ENCODE measurements around the gene PTCHD4.
"Not testable (repeated sequence)": the region's sequence is repeated elsewhere in the genome, so short reads cannot be mapped to it uniquely, and the experiment has no call there.

The PTCHD4 gene

DNA sequence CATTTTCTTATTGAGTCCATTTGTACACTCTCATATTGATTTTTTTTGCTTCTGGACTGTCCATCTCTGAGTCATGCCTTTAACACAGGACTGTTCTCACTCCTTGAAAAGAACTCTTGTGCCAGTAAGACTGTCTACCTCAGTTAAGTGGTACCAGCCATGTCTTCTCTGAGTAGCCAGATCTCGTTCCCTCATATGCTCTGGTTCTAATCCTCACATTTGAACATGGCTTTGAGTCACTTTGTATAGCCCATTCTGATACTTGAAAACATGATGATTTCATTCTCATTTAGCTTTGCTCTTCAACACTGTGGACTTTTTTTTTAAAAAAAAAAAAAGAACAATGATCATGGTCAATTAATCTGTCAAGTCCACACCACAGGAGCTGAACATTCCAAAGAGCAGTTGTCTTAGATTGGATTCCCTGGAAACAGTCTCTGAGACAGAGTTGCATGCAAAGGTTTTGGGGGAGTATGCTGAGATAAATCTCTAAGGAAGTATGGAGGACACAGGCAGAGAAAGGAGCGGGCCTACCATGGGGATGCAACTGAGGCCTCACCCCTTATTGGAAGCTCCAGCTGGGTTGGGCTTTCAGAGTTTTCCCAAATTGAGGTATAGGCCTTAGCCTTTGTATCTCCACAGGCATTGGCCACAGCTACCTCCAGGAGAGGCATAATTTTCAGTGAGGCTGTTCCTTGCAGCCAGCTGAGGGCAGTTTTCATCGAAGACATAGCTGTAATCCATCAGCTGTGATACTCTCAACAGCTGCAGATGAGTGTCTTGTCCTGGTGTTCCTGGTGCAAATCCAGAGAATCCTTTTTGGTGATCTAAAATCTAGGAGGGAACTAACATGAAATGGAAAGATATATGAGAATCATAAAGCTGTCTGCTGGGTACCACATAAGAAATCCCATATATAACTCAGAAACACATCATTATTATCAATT lies 6.0 kb upstream of the PTCHD4 start:
- no peak overlapping the region for H3K27ac Mint-ChIP-seq
- no peaks in the 10 kb centered on the region for H3K9me3 Mint-ChIP-seq
- peaks cover 3% of the 10 kb centered on the region for H3K27me3 Mint-ChIP-seq (ENCODE audit: low read depth, poor library complexity)
- no peak overlapping the region for H3K4me3 Mint-ChIP-seq
- no peak for TF ChIP-seq CTCF (IDR thresholded peaks at IDR 0.05)
- no peak for DNase-seq
- peaks cover 17% of the 10 kb centered on the region for H3K4me1 Mint-ChIP-seq
- H3K36me3 Mint-ChIP-seq (ENCODE audit: low read depth): no peaks in the 10 kb centered on the region

- peaks cover 2% of the 10 kb centered on the region for H3K27me3 Mint-ChIP-seq (ENCODE audit: low read depth, poor library complexity)
- peaks cover 38% of the 10 kb centered on the region for H3K4me1 Mint-ChIP-seq
- no peak overlapping the region for H3K4me3 Mint-ChIP-seq
- no peak for DNase-seq
- H3K27ac Mint-ChIP-seq: peak overlapping the region; percentile 82
- no peaks in the 10 kb centered on the region for H3K9me3 Mint-ChIP-seq
- TF ChIP-seq CTCF (IDR thresholded peaks at IDR 0.05): no peak
- H3K36me3 Mint-ChIP-seq (ENCODE audit: low read depth): no peaks in the 10 kb centered on the region
Observed at GRCh38 chr6:48113130-48113529, 2.1 kb upstream of the PTCHD4 start.

GRCh38 chr6:48111575-48111974 lies 578 bp upstream of the PTCHD4 start:
- DNase-seq: no peak
- Mint-ChIP-seq H3K4me1 (peaks cover 38% of the 10 kb centered on the region), H3K9me3 (peaks cover 8% of the 10 kb centered on the region), H3K27me3 (ENCODE audit: low read depth, poor library complexity) (peaks cover 2% of the 10 kb centered on the region), H3K4me3 (no peak overlapping the region), H3K27ac (no peak overlapping the region), H3K36me3 (ENCODE audit: low read depth) (no peaks in the 10 kb centered on the region)
- no peak for TF ChIP-seq CTCF (IDR thresholded peaks at IDR 0.05)

GRCh38 chr6:48110436-48111142 lies 408 bp downstream of the PTCHD4 start:
- Mint-ChIP-seq H3K9me3 (peaks cover 18% of the 10 kb centered on the region), H3K36me3 (ENCODE audit: low read depth) (no peaks in the 10 kb centered on the region), H3K4me1 (peaks cover 38% of the 10 kb centered on the region), H3K4me3 (peak overlapping the region; percentile 76), H3K27me3 (ENCODE audit: low read depth, poor library complexity) (peaks cover 2% of the 10 kb centered on the region), H3K27ac (peak overlapping the region; percentile 94)
- no peak for TF ChIP-seq CTCF (IDR thresholded peaks at IDR 0.05)
- no peak for DNase-seq

DNA sequence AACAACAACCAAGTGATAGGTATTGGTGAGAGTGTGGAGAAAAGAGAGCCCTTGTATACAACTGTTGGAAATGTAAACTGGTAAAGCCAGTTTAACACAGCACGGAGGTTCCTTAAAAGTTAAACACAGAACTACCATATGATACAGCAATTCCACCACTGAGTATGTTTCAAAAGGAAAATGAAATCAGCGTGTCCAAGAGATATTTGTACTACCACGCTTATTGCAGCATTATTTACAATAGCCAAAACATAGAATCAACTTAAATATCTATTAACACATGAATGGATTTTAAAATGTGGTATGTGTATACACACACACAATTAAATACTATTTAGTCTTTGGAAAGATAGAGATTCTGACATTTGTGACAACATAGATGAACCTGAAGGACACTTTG lies 1.1 kb downstream of the PTCHD4 start:
- H3K27me3 Mint-ChIP-seq (ENCODE audit: low read depth, poor library complexity): peaks cover 2% of the 10 kb centered on the region
- no peaks in the 10 kb centered on the region for H3K36me3 Mint-ChIP-seq (ENCODE audit: low read depth)
- TF ChIP-seq CTCF (IDR thresholded peaks at IDR 0.05): no peak
- H3K27ac Mint-ChIP-seq: no peak overlapping the region
- DNase-seq: no peak
- H3K9me3 Mint-ChIP-seq: peaks cover 23% of the 10 kb centered on the region
- peak overlapping the region; percentile 70 for H3K4me3 Mint-ChIP-seq
- H3K4me1 Mint-ChIP-seq: peaks cover 38% of the 10 kb centered on the region

DNA sequence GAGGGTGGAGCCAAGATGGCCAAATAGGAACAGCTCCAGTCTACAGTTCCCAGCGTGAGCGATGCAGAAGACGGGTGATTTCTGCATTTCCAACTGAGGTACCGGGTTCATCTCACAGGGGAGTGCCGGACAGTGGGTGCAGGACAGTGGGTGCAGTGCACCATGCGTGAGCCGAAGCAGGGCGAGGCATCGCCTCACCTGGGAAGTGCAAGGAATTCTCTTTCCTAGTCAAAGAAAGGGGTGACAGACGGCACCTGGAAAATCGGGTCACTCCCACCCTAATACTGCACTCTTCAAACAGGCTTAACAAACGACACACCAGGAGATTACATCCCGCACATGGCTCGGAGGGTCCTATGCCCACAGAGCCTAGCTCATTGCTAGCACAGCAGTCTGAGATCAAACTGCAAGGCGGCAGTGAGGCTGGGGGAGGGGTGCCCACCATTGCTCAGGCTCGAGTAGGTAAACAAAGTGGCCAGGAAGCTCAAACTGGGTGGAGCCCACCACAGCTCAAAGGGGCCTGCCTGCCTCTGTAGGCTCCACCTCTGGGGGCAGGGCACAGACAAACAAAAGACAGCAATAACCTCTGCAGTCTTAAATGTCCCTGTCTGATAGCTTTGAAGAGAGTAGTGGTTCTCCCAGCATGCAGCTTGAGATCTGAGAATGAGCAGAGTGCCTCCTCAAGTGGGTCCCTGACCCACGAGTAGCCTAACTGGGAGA lies 8.4 kb downstream of the PTCHD4 start:
- H3K4me1 Mint-ChIP-seq; H3K27ac Mint-ChIP-seq; H3K4me3 Mint-ChIP-seq; H3K36me3 Mint-ChIP-seq (ENCODE audit: low read depth); DNase-seq; H3K27me3 Mint-ChIP-seq (ENCODE audit: low read depth, poor library complexity): not testable (repeated sequence)
- H3K9me3 Mint-ChIP-seq: peaks cover 43% of the 10 kb centered on the region
